OCI-LY1 (cell line): ENCODE data around the gene GPATCH3.

ENCODE experiments used
- H2AFZ ChIP-seq: fragments of 200-600 bp; sonication (generic), shearing (Covaris generic); 2 replicates; pipeline ENCODE4 v1.6.0; 2014; ENCODE audit warnings: antibody characterized with exemption, mild to moderate bottlenecking, low read length
- H3F3A ChIP-seq: fragments of 200-600 bp; sonication (generic), shearing (Covaris generic); 2 replicates; pipeline ENCODE4 v1.6.0; 2014; ENCODE audit warnings: mild to moderate bottlenecking, antibody characterized with exemption, low read length, moderate library complexity; ENCODE audit not compliant: insufficient read depth
- H3K27ac ChIP-seq: fragments of 200-600 bp; sonication (generic); 2 replicates; pipeline ENCODE4 v1.5.1; 2014; ENCODE audit warnings: low read length, mixed run types, mild to moderate bottlenecking, low read depth; ENCODE audit not compliant: poor library complexity, severe bottlenecking
- H3K27me3 ChIP-seq: fragments of 200-600 bp; sonication (generic); 2 replicates; pipeline ENCODE4 v1.6.0; 2014; ENCODE audit warnings: antibody characterized with exemption, mild to moderate bottlenecking, low read length, moderate library complexity; ENCODE audit not compliant: insufficient read depth
- H3K36me3 ChIP-seq: fragments of 200-600 bp; sonication (generic); 2 replicates; pipeline ENCODE4 v1.6.1; 2014; ENCODE audit warnings: mild to moderate bottlenecking, antibody characterized with exemption, low read length, moderate library complexity, mixed read lengths; ENCODE audit not compliant: insufficient read depth
- H3K4me1 ChIP-seq: fragments of 200-600 bp; sonication (generic); 2 replicates; pipeline ENCODE4 v1.5.1; 2014; ENCODE audit warnings: mild to moderate bottlenecking, low read length, moderate library complexity; ENCODE audit not compliant: insufficient read depth, severe bottlenecking
- H3K4me2 ChIP-seq: fragments of 200-600 bp; sonication (generic), shearing (Covaris generic); 2 replicates; pipeline ENCODE4 v1.6.1; 2014; ENCODE audit warnings: low read length
- H3K4me3 ChIP-seq: fragments of 200-600 bp; sonication (generic); 2 replicates; pipeline ENCODE4 v1.5.1; 2014; ENCODE audit warnings: low read length, low read depth, mild to moderate bottlenecking, mixed read lengths; ENCODE audit not compliant: poor library complexity, severe bottlenecking
- H3K79me2 ChIP-seq: fragments of 200-600 bp; shearing (Covaris generic); 2 replicates; pipeline ENCODE4 v1.6.1; 2016; ENCODE audit warnings: mixed run types, low read length, mixed read lengths; ENCODE audit not compliant: insufficient read depth
- H3K9ac ChIP-seq: fragments of 200-600 bp; sonication (generic), shearing (Covaris generic); 2 replicates; pipeline ENCODE4 v1.6.1; 2014; ENCODE audit warnings: mild to moderate bottlenecking, low read length, mixed read lengths
- H3K9me2 ChIP-seq: fragments of 200-600 bp; sonication (generic), shearing (Covaris generic); 2 replicates; pipeline ENCODE4 v1.6.1; 2014; ENCODE audit warnings: low read depth, mild to moderate bottlenecking, low read length, mixed read lengths
- H3K9me3 ChIP-seq: fragments of 200-600 bp; shearing (Covaris generic); 2 replicates; pipeline ENCODE4 v1.6.1; 2014; ENCODE audit warnings: low read length, mixed read lengths
- H4K20me1 ChIP-seq: fragments of 200-600 bp; sonication (generic), shearing (Covaris generic); 2 replicates; pipeline ENCODE4 v1.6.0; 2016; ENCODE audit warnings: mild to moderate bottlenecking, low read length; ENCODE audit not compliant: insufficient read depth
- EZH2 ChIP-seq: fragments of 200-600 bp; sonication (generic), shearing (Covaris generic); IDR thresholded peaks from 2 replicates; pipeline ENCODE4 v1.8.0; 2017; ENCODE audit warnings: borderline replicate concordance, mixed run types, mild to moderate bottlenecking, antibody characterized with exemption, low read length, moderate library complexity, mixed read lengths
- TF ChIP-seq, protein P1 (sequence below): fragments of 200-600 bp; sonication (generic), shearing (Covaris generic); IDR thresholded peaks from 2 replicates; pipeline ENCODE4 v1.5.1; 2017; ENCODE audit warnings: mild to moderate bottlenecking, antibody characterized with exemption, low read length, moderate library complexity, mixed read lengths

Gene GPATCH3

DNA sequence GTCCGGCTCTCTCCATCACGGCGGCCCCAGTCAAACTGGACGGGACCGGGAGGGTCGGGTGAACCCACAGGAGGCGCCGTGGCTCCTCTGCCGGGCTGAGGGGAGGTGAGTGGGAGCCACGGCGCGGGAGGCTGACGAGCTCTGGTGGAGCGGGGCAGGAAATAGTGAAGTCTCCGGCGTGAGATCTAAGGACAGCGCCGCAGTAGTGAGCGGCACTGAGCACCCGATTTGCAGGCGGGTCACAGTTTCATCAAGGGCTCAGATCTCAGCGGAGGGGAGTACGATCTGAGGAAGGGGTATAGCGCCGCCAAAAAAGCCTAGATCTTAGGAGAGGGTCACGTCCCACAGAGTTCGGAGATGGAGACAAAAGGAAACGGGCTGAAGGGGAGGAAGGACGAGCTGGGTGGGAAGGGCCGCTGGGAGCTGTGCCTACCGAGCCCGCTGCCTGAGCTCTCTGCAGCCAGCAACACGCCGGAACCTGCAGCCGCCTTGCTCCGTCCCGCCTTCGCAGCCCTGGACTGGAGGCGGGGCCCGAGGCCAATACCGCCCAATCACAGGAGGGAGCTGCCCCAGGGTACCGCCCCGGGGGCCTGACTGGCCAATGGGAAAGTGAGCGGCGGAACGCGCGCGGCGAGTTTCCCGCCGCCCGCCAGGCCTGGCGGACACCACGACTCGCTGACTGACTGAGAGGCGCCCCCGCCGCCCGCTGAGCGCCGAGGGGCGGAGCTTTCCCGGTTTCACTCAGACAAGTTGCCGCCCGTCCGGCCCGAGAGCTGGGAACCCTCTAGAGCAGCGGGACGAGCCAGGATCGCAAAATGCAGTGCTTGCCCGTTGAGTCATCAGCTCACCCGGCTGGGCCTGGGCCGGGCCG lies 35.4 kb downstream of the GPATCH3 start:
- no peaks in the 10 kb centered on the region for H3K9me2 ChIP-seq
- H3K27ac ChIP-seq, result peak overlapping the region; percentile 97

DNA sequence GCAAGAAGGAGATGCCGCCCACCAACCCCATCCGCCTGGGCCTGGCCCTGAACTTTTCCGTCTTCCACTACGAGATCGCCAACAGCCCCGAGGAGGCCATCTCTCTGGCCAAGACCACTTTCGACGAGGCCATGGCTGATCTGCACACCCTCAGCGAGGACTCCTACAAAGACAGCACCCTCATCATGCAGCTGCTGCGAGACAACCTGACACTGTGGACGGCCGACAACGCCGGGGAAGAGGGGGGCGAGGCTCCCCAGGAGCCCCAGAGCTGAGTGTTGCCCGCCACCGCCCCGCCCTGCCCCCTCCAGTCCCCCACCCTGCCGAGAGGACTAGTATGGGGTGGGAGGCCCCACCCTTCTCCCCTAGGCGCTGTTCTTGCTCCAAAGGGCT lies 36.6 kb downstream of the GPATCH3 start:
- H3K4me1 ChIP-seq, result peaks cover 33% of the 10 kb centered on the region
- no peak overlapping the region for H2AFZ ChIP-seq
- H3K27me3 ChIP-seq, result no peaks in the 10 kb centered on the region
- H3K36me3 ChIP-seq, result no peaks in the 10 kb centered on the region
- TF ChIP-seq, protein P1, sequence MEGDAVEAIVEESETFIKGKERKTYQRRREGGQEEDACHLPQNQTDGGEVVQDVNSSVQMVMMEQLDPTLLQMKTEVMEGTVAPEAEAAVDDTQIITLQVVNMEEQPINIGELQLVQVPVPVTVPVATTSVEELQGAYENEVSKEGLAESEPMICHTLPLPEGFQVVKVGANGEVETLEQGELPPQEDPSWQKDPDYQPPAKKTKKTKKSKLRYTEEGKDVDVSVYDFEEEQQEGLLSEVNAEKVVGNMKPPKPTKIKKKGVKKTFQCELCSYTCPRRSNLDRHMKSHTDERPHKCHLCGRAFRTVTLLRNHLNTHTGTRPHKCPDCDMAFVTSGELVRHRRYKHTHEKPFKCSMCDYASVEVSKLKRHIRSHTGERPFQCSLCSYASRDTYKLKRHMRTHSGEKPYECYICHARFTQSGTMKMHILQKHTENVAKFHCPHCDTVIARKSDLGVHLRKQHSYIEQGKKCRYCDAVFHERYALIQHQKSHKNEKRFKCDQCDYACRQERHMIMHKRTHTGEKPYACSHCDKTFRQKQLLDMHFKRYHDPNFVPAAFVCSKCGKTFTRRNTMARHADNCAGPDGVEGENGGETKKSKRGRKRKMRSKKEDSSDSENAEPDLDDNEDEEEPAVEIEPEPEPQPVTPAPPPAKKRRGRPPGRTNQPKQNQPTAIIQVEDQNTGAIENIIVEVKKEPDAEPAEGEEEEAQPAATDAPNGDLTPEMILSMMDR, result no peak
- H3K4me3 ChIP-seq, result peak overlapping the region; percentile 73
- H3K9me3 ChIP-seq, result no peaks in the 10 kb centered on the region
- H3K27ac ChIP-seq, result no peak overlapping the region
- H4K20me1 ChIP-seq, result no peaks in the 10 kb centered on the region
- no peaks in the 10 kb centered on the region; the same call in 1 of the 2 replicates for H3F3A ChIP-seq
- H3K9me2 ChIP-seq, result no peaks in the 10 kb centered on the region
- H3K4me2 ChIP-seq, result peak overlapping the region; percentile 87; the same call in 1 of the 2 replicates
- H3K79me2 ChIP-seq, result no peaks in the 10 kb centered on the region
- peak overlapping the region; percentile 86; the same call in 1 of the 2 replicates for H3K9ac ChIP-seq

More for the DNA sequence above, 35.4 kb downstream of the GPATCH3 start:
- Histone ChIP-seq H3K4me2 (peak overlapping the region; percentile 99), H4K20me1 (no peaks in the 10 kb centered on the region), H3K9me3 (no peaks in the 10 kb centered on the region), H3K9ac (peak overlapping the region; percentile 100), H2AFZ (no peak overlapping the region), H3K4me3 (peak overlapping the region; percentile 73), H3K27me3 (no peaks in the 10 kb centered on the region), H3K4me1 (peaks cover 33% of the 10 kb centered on the region), H3K36me3 (no peaks in the 10 kb centered on the region), H3K79me2 (no peaks in the 10 kb centered on the region), H3F3A (no peaks in the 10 kb centered on the region; the same call in 1 of the 2 replicates)
- TF ChIP-seq EZH2, result no peak
- TF ChIP-seq, protein P1, result 0 out of 2 replicates have a peak, but pooled peaks have one; percentile 13

- H2AFZ ChIP-seq, result no peak within 1 kb of the TSS
These were observed 37.2 kb downstream of the GPATCH3 start, which contains the start of gene SFN for GRCh38 chr1:26862781-26863684. Gene SFN (plus strand): TSS chr1:26863149. CDS start chr1:26863213, 64 bp downstream.

More at GRCh38 chr1:26862781-26863684, 37.2 kb downstream of the GPATCH3 start, which contains the start of gene SFN:
- TF ChIP-seq, protein P1, result peak; percentile 80
- no peak for TF ChIP-seq EZH2
- peaks cover 33% of the 10 kb centered on the region for H3K4me1 ChIP-seq
- H3K36me3 ChIP-seq, result no peaks in the 10 kb centered on the region
- no peaks in the 10 kb centered on the region for H3K79me2 ChIP-seq
- no peak within 1 kb of the TSS for H3K27ac ChIP-seq
- no peaks in the 10 kb centered on the region for H3K27me3 ChIP-seq
- no peaks in the 10 kb centered on the region; the same call in 1 of the 2 replicates for H3F3A ChIP-seq
- peak within 1 kb of the TSS; percentile 86; the same call in 1 of the 2 replicates for H3K9ac ChIP-seq
- H3K4me3 ChIP-seq, result peak within 1 kb of the TSS; percentile 73
- H3K4me2 ChIP-seq, result peak within 1 kb of the TSS; percentile 87
- H3K9me3 ChIP-seq, result no peaks in the 10 kb centered on the region
- no peaks in the 10 kb centered on the region for H4K20me1 ChIP-seq
- H3K9me2 ChIP-seq, result no peaks in the 10 kb centered on the region
